CD8-positive, alpha-beta memory T cell (primary cell): ENCODE measurements around the gene ZC3H8. TPM values are rescaled to one million over a fixed set of nuclear protein-coding genes. Genes with fewer than 3 reads are reported as not detected.

ENCODE experiments used
- CTCF ChIA-PET: fragments of 350-600 bp; sonication (Branson Sonifier 250); formaldehyde crosslinking; loops from one replicate; lab custom pipeline; 2021; ENCODE audit warnings: antibody characterized with exemption; lab: Charles Lee
- POLR2A ChIA-PET: fragments of 350-600 bp; sonication (Branson Sonifier 250); formaldehyde crosslinking; loops from one replicate; lab custom pipeline; 2021; ENCODE audit warnings: antibody characterized with exemption; lab: Charles Lee
- DNase-seq, 5 donors: peaks; one replicate each; pipeline versions ENCODE4 v3.0.0 to v3.0.0-alpha.2; 2020 to 2022; ENCODE audit warnings: mixed read lengths in 1 of 5
- H3K27ac ChIP-seq: one replicate; pipeline ENCODE4 v1.7.0; 2013; ENCODE audit warnings: low read depth, mild to moderate bottlenecking, low read length, moderate library complexity
- H3K27me3 ChIP-seq: 2 replicates; pipeline ENCODE4 v1.7.0; 2013; ENCODE audit warnings: low read length, mild to moderate bottlenecking; ENCODE audit not compliant: insufficient read depth, poor library complexity, severe bottlenecking
- H3K36me3 ChIP-seq: 2 replicates; pipeline ENCODE4 v1.7.0; 2013; ENCODE audit warnings: mild to moderate bottlenecking, low read length, moderate library complexity; ENCODE audit not compliant: insufficient read depth
- H3K4me1 ChIP-seq: 2 replicates; pipeline ENCODE4 v1.7.0; 2013; ENCODE audit warnings: mild to moderate bottlenecking, low read length, moderate library complexity; ENCODE audit not compliant: insufficient read depth
- H3K4me3 ChIP-seq: 2 replicates; pipeline ENCODE4 v1.7.0; 2013; ENCODE audit warnings: mild to moderate bottlenecking, low read length
- H3K9me3 ChIP-seq: 2 replicates; pipeline ENCODE4 v1.7.0; 2013; ENCODE audit warnings: mild to moderate bottlenecking, low read length
- H3K27ac Mint-ChIP-seq, 8 donors: one replicate each; pipeline ENCODE4 v1.8.0; 2020 to 2021; ENCODE audit warnings: mixed read lengths in 8 of 8, mild to moderate bottlenecking in 6 of 8, inconsistent platforms in 3 of 8, moderate library complexity in 3 of 8
- H3K27me3 Mint-ChIP-seq, 2 donors: one replicate each; pipeline ENCODE4 v1.8.0; 2020 to 2021; ENCODE audit warnings: mixed read lengths in 2 of 2, mild to moderate bottlenecking in 1 of 2, moderate library complexity in 1 of 2
- H3K36me3 Mint-ChIP-seq, 3 donors: one replicate each; pipeline ENCODE4 v1.8.0; 2020 to 2021; ENCODE audit warnings: mixed read lengths in 3 of 3, inconsistent platforms in 1 of 3, mild to moderate bottlenecking in 1 of 3
- H3K4me1 Mint-ChIP-seq, 3 donors: one replicate each; pipeline ENCODE4 v1.8.0; 2020 to 2021; ENCODE audit warnings: mixed read lengths in 3 of 3, inconsistent platforms in 1 of 3, mild to moderate bottlenecking in 1 of 3
- H3K4me3 Mint-ChIP-seq, 7 donors: one replicate each; pipeline ENCODE4 v1.8.0; 2020 to 2021; ENCODE audit warnings: mixed read lengths in 7 of 7, mild to moderate bottlenecking in 6 of 7, moderate library complexity in 4 of 7, inconsistent platforms in 2 of 7
- H3K9me3 Mint-ChIP-seq, 5 donors: one replicate each; pipeline ENCODE4 v1.8.0; 2020 to 2022; ENCODE audit warnings: mixed read lengths in 5 of 5, mild to moderate bottlenecking in 3 of 5, moderate library complexity in 2 of 5, inconsistent platforms in 1 of 5
- polyA plus RNA-seq: library from polyadenylated mRNA; unstranded; fragments of 300-500 nt; fragmentation: Illumina TruSeq; gene quantifications from one replicate; pipeline ENCODE4 v1.2.3, GENCODE V29; 2021
- total RNA-seq, 2 experiments: library from RNA; stranded (reverse); gene quantifications; one replicate each; pipeline ENCODE4 v1.2.3, GENCODE V29; 2021

The ZC3H8 gene
- total and polyA plus RNA-seq, 3 experiments from 2014 or later, result 13.4 to 32.0 (median 29.7) TPM

DNA sequence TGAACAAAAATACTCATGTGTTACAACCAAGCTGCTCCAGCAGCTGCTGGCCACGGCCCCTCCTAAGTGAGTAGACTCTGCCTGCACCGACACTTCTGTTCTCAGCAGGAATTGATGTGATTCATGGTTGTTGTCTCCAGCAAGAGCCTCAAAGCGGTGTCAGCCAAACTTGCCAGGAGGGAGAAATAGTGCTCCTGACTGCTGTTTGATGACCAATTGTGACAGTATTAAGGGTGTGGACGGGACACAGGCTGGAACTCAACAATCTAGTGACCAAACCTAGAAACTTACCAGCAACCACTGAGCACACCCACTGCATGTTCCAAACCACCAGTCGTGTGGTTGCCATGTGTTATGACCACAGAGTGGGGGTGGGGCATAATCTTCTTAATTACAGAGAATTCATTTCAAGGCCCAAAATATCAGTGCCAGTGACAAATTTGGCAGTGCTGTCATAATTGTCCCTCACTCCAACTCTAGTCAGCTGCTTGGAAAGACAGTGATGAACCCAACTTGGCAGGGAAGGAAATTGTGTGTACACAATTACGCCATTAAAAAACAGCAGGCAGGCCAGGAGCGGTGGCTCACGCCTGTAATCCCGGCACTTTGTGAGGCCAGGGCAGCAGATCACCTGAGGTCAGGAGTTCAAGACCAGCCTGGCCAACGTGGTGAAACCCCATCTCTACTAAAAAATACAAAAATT, 86.3 kb downstream of the ZC3H8 start:
- POLR2A ChIA-PET, result interaction anchor here (0.6 kb wide), 1 partner anchor 8 kb away, joined by 5 read pairs; no protein-coding TSS in a partner anchor
- Histone ChIP-seq H3K9me3 (no peaks in the 10 kb centered on the region), H3K27ac (no peak overlapping the region), H3K4me1 (no peaks in the 10 kb centered on the region), H3K36me3 (no peaks in the 10 kb centered on the region), H3K4me3 (no peak overlapping the region), H3K27me3 (no peaks in the 10 kb centered on the region)
- Mint-ChIP-seq H3K36me3 (no peaks in the 10 kb centered on the region), H3K27me3 (peaks cover 1 to 14% of the 10 kb centered on the region in 2 donors), H3K27ac (no peak overlapping the region), H3K4me1 (peaks cover 4 to 10% (median 9%) of the 10 kb centered on the region in 3 donors), H3K9me3 (no peaks in the 10 kb centered on the region), H3K4me3 (no peak overlapping the region)
- CTCF ChIA-PET, result no interaction called here
- no peak for DNase-seq

DNA sequence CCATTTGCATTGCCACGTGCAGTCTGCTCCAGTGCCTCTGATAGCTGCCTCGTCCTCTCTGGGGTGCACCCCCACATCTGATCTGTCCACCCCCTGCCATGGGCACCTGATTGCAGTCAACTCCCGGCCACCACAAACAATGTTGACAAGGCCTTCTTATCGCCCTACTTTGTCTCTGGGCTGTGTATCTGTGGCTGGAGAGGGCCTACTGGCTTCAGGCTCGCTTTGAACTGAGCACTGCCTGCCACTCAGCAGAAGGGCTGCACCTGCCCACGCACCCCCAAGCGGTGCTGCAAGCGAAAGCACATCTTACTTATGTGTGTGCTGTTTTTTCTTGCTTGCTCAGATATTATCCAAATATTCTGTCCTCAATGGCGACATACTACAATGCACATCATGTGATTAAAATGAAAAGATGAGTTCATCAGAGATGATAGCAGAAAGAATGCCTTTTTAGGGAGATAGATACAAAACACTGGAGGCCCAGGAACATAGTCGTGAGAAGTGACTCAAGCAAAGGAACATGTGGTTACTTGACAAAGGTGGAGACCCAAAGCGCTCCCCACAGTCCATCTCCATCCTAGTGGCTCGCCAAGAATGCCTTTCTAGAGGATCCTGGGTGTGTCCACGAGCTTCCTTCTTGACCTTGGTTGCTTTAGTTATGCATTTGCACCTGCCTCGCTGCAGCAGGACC, 87.9 kb downstream of the ZC3H8 start:
- Mint-ChIP-seq H3K27me3 (peaks cover 1 to 12% of the 10 kb centered on the region in 2 donors), H3K36me3 (no peaks in the 10 kb centered on the region), H3K27ac (peak overlapping the region in 2 of 8 donors; percentile 55 to 64), H3K4me1 (peaks cover 4 to 10% (median 9%) of the 10 kb centered on the region in 3 donors), H3K9me3 (no peaks in the 10 kb centered on the region), H3K4me3 (no peak overlapping the region)
- no peaks in the 10 kb centered on the region for H3K36me3 ChIP-seq
- CTCF ChIA-PET, result no interaction called here
- no peaks in the 10 kb centered on the region for H3K4me1 ChIP-seq
- no peaks in the 10 kb centered on the region for H3K27me3 ChIP-seq
- no peaks in the 10 kb centered on the region for H3K9me3 ChIP-seq
- no peak overlapping the region for H3K27ac ChIP-seq
- no peak for DNase-seq
- H3K4me3 ChIP-seq, result no peak overlapping the region
- POLR2A ChIA-PET, result no interaction called here

DNA sequence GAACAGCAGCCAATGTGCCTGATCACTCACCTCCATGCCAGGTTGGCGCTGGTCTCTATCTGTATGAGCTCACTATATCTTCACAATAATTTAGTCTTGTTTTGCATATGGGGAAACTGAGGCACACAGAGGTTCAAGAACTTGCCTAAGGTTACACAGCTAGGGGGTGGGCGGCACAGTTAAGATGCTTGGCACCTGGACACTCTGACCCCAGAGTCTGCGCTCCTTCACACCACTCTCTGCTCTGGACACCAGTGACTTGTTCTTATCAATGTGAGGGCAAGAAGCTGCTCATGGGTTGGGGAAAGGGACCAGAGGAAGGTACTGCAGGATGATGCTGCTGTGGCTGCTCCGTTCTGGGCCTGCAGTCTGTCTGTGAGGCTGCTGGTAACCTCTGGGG, 89.5 kb downstream of the ZC3H8 start:
- CTCF ChIA-PET, result no interaction called here
- Mint-ChIP-seq H3K4me3 (no peak overlapping the region), H3K27me3 (peaks cover 1 to 4% of the 10 kb centered on the region in 2 donors), H3K9me3 (no peaks in the 10 kb centered on the region), H3K4me1 (peaks cover 4 to 10% (median 9%) of the 10 kb centered on the region in 3 donors), H3K36me3 (no peaks in the 10 kb centered on the region), H3K27ac (peak overlapping the region in 2 of 8 donors; percentile 22 to 33)
- POLR2A ChIA-PET, result no interaction called here
- no peak overlapping the region for H3K4me3 ChIP-seq
- no peaks in the 10 kb centered on the region for H3K4me1 ChIP-seq
- H3K27ac ChIP-seq, result no peak overlapping the region
- no peaks in the 10 kb centered on the region for H3K36me3 ChIP-seq
- DNase-seq, result no peak
- no peaks in the 10 kb centered on the region for H3K27me3 ChIP-seq
- no peaks in the 10 kb centered on the region for H3K9me3 ChIP-seq

DNA sequence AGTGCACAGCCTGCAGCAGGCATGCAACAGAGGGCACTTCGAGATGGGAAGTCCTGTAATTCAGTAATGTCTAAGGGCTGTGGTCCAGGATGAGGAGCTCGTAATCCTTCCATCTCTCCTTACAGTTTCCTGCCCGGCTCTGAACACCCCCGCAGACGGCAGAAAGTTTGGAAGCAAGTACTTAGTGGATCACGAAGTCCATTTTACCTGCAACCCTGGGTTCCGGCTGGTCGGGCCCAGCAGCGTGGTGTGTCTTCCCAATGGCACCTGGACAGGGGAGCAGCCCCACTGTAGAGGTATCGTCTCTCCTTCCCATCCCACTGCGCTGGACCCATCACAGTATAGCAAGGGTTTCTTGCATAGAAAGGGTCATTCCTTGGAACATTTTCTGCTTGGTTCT, 90.0 kb downstream of the ZC3H8 start:
- no peaks in the 10 kb centered on the region for H3K4me1 ChIP-seq
- H3K27ac Mint-ChIP-seq, result no peak overlapping the region
- no peak overlapping the region for H3K4me3 Mint-ChIP-seq
- ChIA-PET POLR2A (no interaction called here), CTCF (no interaction called here)
- H3K36me3 ChIP-seq, result no peaks in the 10 kb centered on the region
- no peaks in the 10 kb centered on the region for H3K36me3 Mint-ChIP-seq
- peaks cover 1 to 4% of the 10 kb centered on the region in 2 donors for H3K27me3 Mint-ChIP-seq
- no peaks in the 10 kb centered on the region for H3K9me3 Mint-ChIP-seq
- H3K27me3 ChIP-seq, result no peaks in the 10 kb centered on the region
- H3K4me3 ChIP-seq, result no peak overlapping the region
- H3K4me1 Mint-ChIP-seq, result peaks cover 4 to 10% (median 9%) of the 10 kb centered on the region in 3 donors
- no peak overlapping the region for H3K27ac ChIP-seq
- no peak for DNase-seq
- H3K9me3 ChIP-seq, result no peaks in the 10 kb centered on the region

DNA sequence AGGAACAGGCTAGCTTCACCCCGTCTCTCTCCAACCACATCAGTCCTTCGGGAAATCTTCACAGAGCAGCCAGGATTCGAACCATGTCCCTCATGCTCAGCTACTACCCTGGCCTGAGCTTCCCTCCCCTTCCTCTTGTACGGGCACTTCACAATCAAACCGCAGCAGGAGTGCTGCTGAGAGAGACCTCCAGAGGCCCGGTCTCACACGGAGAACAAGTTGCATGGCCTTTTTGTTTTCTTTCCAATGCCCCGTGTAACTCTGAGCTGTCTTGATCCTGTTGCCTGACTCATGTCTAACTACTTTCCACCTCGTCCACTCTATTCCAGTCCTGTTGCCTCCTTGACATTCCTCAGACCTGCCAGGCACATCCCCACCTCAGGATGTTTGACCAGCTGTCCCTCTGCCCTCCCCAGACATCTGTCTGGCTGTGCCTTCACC, 91.3 kb downstream of the ZC3H8 start:
- Mint-ChIP-seq H3K36me3 (no peaks in the 10 kb centered on the region), H3K27me3 (peaks cover 0 to 1% of the 10 kb centered on the region in 2 donors)

DNA sequence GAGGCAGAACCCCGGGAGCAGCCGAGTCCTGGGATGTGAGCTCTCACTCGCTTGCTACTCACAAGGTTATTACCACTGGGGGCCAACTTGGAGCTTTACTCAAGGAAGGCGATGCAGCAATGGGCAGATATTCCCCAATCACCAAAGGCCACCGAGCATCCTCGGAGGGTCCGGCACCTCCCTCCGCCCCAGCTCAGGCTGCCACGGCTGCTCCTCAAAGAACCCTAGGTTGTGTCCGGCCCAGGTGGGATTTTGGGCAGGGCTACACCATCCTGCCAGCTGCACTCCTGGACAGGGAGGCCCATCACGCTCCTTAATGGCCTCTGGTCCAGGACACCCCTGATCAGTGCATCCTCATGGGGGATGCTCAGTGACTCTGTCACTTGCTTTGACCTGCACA, 91.9 kb downstream of the ZC3H8 start:
- H3K36me3 Mint-ChIP-seq, result no peaks in the 10 kb centered on the region
- H3K27me3 Mint-ChIP-seq, result peaks cover 0 to 1% of the 10 kb centered on the region in 2 donors
- no peaks in the 10 kb centered on the region for H3K4me1 ChIP-seq
- H3K27ac Mint-ChIP-seq, result no peak overlapping the region
- H3K4me1 Mint-ChIP-seq, result peaks cover 4 to 5% (median 4%) of the 10 kb centered on the region in 3 donors
- no peaks in the 10 kb centered on the region for H3K27me3 ChIP-seq
- no peak overlapping the region for H3K4me3 ChIP-seq
- no peak for DNase-seq
- CTCF ChIA-PET, result no interaction called here
- no peak overlapping the region for H3K4me3 Mint-ChIP-seq
- no peaks in the 10 kb centered on the region for H3K9me3 Mint-ChIP-seq
- no peaks in the 10 kb centered on the region for H3K36me3 ChIP-seq
- H3K9me3 ChIP-seq, result no peaks in the 10 kb centered on the region
- POLR2A ChIA-PET, result no interaction called here
- no peak overlapping the region for H3K27ac ChIP-seq

More for the DNA sequence above, 91.3 kb downstream of the ZC3H8 start:
- no peaks in the 10 kb centered on the region for H3K9me3 ChIP-seq
- H3K27ac Mint-ChIP-seq, result peak overlapping the region in 1 of 8 donors; percentile 68
- no peak overlapping the region for H3K27ac ChIP-seq
- H3K4me3 Mint-ChIP-seq, result no peak overlapping the region
- no peaks in the 10 kb centered on the region for H3K9me3 Mint-ChIP-seq
- no peaks in the 10 kb centered on the region for H3K27me3 ChIP-seq
- H3K36me3 ChIP-seq, result no peaks in the 10 kb centered on the region
- CTCF ChIA-PET, result no interaction called here
- POLR2A ChIA-PET, result no interaction called here
- no peaks in the 10 kb centered on the region for H3K4me1 ChIP-seq
- H3K4me3 ChIP-seq, result no peak overlapping the region
- DNase-seq, result no peak
- peaks cover 4 to 8% (median 7%) of the 10 kb centered on the region in 3 donors for H3K4me1 Mint-ChIP-seq

DNA sequence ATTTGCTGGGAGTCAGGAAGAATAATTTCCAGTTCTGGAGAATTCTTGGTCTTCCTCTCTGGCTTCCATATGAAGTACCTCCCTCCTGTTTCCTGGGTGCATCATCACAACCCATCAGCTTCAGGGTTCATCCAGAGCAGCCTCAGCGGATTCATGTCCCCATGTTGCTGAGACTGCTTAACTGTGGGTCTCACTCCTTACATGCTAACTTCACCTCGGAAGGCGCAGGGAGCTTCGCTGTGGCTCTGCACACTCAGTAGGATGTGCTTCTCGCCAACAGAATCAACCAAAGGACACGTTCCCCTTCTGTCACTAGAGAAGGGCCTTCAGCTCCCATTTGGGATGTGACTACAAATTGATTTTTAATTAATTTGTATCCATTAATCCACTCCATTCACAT, 92.5 kb downstream of the ZC3H8 start:
- Histone ChIP-seq H3K9me3 (no peaks in the 10 kb centered on the region), H3K36me3 (no peaks in the 10 kb centered on the region), H3K4me1 (no peaks in the 10 kb centered on the region), H3K27ac (no peak overlapping the region), H3K4me3 (no peak overlapping the region), H3K27me3 (no peaks in the 10 kb centered on the region)
- H3K4me3 Mint-ChIP-seq, result no peak overlapping the region
- POLR2A ChIA-PET, result no interaction called here
- CTCF ChIA-PET, result no interaction called here
- H3K4me1 Mint-ChIP-seq, result peaks cover 4 to 6% (median 4%) of the 10 kb centered on the region in 3 donors
- peaks cover 0 to 1% of the 10 kb centered on the region in 2 donors for H3K27me3 Mint-ChIP-seq
- DNase-seq, result no peak
- no peak overlapping the region for H3K27ac Mint-ChIP-seq
- H3K36me3 Mint-ChIP-seq, result no peaks in the 10 kb centered on the region
- no peaks in the 10 kb centered on the region for H3K9me3 Mint-ChIP-seq
